Measurements from ENCODE around the gene KRTAP12-2. TPM values are rescaled to one million over a fixed set of nuclear protein-coding genes. Genes with fewer than 3 reads are reported as not detected.

The KRTAP12-2 gene
- total and polyA plus RNA-seq, 8 donors = not detected

- Histone ChIP-seq H3K36me3 (no peaks in the 10 kb centered on the region), H3K4me3 (no peak within 1 kb of the TSS), H3K9me3 (no peaks in the 10 kb centered on the region), H3K27ac (no peak within 1 kb of the TSS), H3K4me1 (no peaks in the 10 kb centered on the region), H3K27me3 (no peaks in the 10 kb centered on the region)
- no peak for ATAC-seq
- no peak for TF ChIP-seq CTCF (IDR thresholded peaks at IDR 0.05)
- FAIRE-seq = no peak
- intact Hi-C loops (cut with DNase I) = no loop called here
- 31 to 34% methylated on average over 18 to 21 of the region's 21 CpGs for WGBS, 2 donors
- no peak for DNase-seq
Observed at GRCh38 chr21:44637018-44637850, 29.5 kb downstream of the KRTAP12-2 start, which contains the start of gene KRTAP10-10. Gene KRTAP10-10 (plus strand): TSS chr21:44637356. CDS start chr21:44637418, 62 bp downstream.

- no peaks in the 10 kb centered on the region for H3K27me3 ChIP-seq
- H3K9me3 ChIP-seq = no peaks in the 10 kb centered on the region
- FAIRE-seq = no peak
- no peak for TF ChIP-seq CTCF (IDR thresholded peaks at IDR 0.05)
- intact Hi-C loops (cut with DNase I) = no loop called here
- H3K4me1 ChIP-seq = no peaks in the 10 kb centered on the region
- 56 to 71% methylated on average over 15 of the region's 15 CpGs for WGBS, 2 donors
- H3K36me3 ChIP-seq = no peaks in the 10 kb centered on the region
- ATAC-seq = no peak
- DNase-seq = no peak
- H3K4me3 ChIP-seq = no peak overlapping the region
- H3K27ac ChIP-seq = no peak overlapping the region
Observed at GRCh38 chr21:44636209-44637017, 30.3 kb downstream of the KRTAP12-2 start.

GRCh38 chr21:44632067-44632466, 34.7 kb downstream of the KRTAP12-2 start:
- intact Hi-C loops (cut with DNase I) = no loop called here
- DNase-seq = no peak
- Histone ChIP-seq H3K4me3 (no peak overlapping the region), H3K27ac (no peak overlapping the region), H3K36me3 (no peaks in the 10 kb centered on the region), H3K9me3 (no peaks in the 10 kb centered on the region), H3K4me1 (no peaks in the 10 kb centered on the region), H3K27me3 (no peaks in the 10 kb centered on the region)
- ATAC-seq = no peak
- 57 to 80% methylated on average over 1 of the region's 1 CpG for WGBS, 2 donors
- TF ChIP-seq CTCF (IDR thresholded peaks at IDR 0.05) = no peak
- no peak for FAIRE-seq

- 77 to 80% methylated on average over 2 of the region's 2 CpGs for WGBS, 2 donors
- no peak for TF ChIP-seq CTCF (IDR thresholded peaks at IDR 0.05)
- no peak for ATAC-seq
- no peaks in the 10 kb centered on the region for H3K36me3 ChIP-seq
- H3K27ac ChIP-seq = no peak overlapping the region
- DNase-seq = no peak
- H3K9me3 ChIP-seq = no peaks in the 10 kb centered on the region
- intact Hi-C loops (cut with DNase I) = no loop called here
- H3K27me3 ChIP-seq = no peaks in the 10 kb centered on the region
- no peaks in the 10 kb centered on the region for H3K4me1 ChIP-seq
- no peak overlapping the region for H3K4me3 ChIP-seq
- no peak for FAIRE-seq
Observed at GRCh38 chr21:44630440-44630839, 36.3 kb downstream of the KRTAP12-2 start.
